ENCODE results near the gene IVNS1ABP. TPM values are rescaled to one million over a fixed set of nuclear protein-coding genes. Genes with fewer than 3 reads are reported as not detected.

The IVNS1ABP gene
- total RNA-seq, 4 donors from 2014 or later, result 50.5 to 174 (median 133) TPM

DNA sequence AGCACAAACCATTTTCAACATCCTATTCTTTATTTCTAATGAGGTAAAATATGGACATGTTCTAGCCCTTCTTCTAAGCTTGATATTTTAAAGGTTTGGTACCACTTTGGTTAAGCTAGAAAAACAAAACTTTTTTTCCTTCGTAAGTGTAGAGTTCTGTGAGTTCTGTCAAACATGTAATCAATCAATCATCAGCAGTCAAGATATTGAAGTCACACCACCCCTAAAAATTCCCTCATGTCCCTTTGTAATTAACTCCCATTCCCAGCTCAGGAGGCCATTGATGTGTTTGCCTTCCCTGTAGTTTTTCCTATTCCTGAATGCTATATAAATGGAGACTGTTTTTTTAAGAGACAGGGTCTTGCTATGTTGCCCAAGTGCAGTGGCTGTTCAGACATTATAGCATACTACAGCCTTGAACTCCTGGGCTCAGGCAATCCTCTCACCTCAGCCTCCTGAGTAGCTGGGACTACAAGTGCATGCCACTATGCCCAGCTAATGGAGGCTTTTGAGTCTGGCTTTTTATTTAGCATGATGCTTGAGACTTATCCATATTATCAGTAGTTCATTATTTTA lies 23.0 kb downstream of the IVNS1ABP start:
- H3K9me3 ChIP-seq, result no peaks in the 10 kb centered on the region
- peaks cover 0 to 17% (median 0%) of the 10 kb centered on the region in 4 donors for H3K4me1 ChIP-seq
- in situ Hi-C loops (cut with MboI; ENCODE audit: low pct_ligation_motif_present in 1 of 4, low pct_unique_long_range_greater_than_20kb in 1 of 4, low sequenced_read_pairs in 3 of 4) (no loop called here), intact Hi-C loops (cut with DNase I; ENCODE audit: low total_unique reads) (no loop called here)
- TF ChIP-seq POLR2A (IDR thresholded peaks at IDR 0.05), result no peak
- no peak for TF ChIP-seq EP300 (IDR thresholded peaks at IDR 0.05; ENCODE audit: low read depth)
- TF ChIP-seq, protein P1, sequence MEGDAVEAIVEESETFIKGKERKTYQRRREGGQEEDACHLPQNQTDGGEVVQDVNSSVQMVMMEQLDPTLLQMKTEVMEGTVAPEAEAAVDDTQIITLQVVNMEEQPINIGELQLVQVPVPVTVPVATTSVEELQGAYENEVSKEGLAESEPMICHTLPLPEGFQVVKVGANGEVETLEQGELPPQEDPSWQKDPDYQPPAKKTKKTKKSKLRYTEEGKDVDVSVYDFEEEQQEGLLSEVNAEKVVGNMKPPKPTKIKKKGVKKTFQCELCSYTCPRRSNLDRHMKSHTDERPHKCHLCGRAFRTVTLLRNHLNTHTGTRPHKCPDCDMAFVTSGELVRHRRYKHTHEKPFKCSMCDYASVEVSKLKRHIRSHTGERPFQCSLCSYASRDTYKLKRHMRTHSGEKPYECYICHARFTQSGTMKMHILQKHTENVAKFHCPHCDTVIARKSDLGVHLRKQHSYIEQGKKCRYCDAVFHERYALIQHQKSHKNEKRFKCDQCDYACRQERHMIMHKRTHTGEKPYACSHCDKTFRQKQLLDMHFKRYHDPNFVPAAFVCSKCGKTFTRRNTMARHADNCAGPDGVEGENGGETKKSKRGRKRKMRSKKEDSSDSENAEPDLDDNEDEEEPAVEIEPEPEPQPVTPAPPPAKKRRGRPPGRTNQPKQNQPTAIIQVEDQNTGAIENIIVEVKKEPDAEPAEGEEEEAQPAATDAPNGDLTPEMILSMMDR (IDR thresholded peaks at IDR 0.05), result no peak
- no peak for TF ChIP-seq POLR2AphosphoS5 (IDR thresholded peaks at IDR 0.05)
- 100% methylated on average over 1 of the region's 1 CpG for WGBS, 2 donors (ENCODE audit: low coverage in 1 of 2)
- peaks cover 0 to 37% (median 17%) of the 10 kb centered on the region in 4 donors for H3K36me3 ChIP-seq
- no peak overlapping the region for H3K4me3 ChIP-seq
- DNase-seq, result no peak
- no peaks in the 10 kb centered on the region for H3K27me3 ChIP-seq
- no peak overlapping the region for H3K27ac ChIP-seq

DNA sequence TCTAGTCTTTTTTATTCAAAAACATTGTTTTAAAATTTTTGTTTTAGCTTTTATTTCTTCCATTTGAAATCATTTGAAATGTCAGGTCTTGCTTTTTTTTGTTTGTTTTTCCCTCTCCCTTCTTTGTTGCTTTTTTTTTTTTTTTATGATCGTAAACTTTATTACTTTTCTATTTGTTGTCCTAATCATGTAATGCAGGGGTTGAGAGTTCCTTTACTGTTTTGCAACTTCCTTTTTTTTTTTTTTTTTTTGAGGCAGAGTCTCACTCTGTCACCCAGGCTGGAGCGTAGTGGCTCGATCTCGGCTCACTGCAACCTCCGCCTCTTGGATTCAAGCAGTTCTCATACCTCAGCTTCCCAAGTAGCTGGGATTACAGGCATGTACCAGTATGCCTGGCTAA lies 24.8 kb downstream of the IVNS1ABP start:
- intact Hi-C loops (cut with DNase I; ENCODE audit: low total_unique reads) (no loop called here), in situ Hi-C loops (cut with MboI; ENCODE audit: low pct_ligation_motif_present in 1 of 4, low pct_unique_long_range_greater_than_20kb in 1 of 4, low sequenced_read_pairs in 3 of 4) (no loop called here)
- TF ChIP-seq POLR2AphosphoS5 (IDR thresholded peaks at IDR 0.05), result no peak
- no peak for TF ChIP-seq EP300 (IDR thresholded peaks at IDR 0.05; ENCODE audit: low read depth)
- TF ChIP-seq POLR2A (IDR thresholded peaks at IDR 0.05), result no peak
- TF ChIP-seq, protein P1 (IDR thresholded peaks at IDR 0.05), result no peak
- Histone ChIP-seq H3K9me3 (no peaks in the 10 kb centered on the region), H3K4me1 (peaks cover 0 to 17% (median 0%) of the 10 kb centered on the region in 4 donors), H3K27ac (no peak overlapping the region), H3K36me3 (peaks cover 0 to 19% (median 10%) of the 10 kb centered on the region in 4 donors), H3K4me3 (no peak overlapping the region), H3K27me3 (no peaks in the 10 kb centered on the region)
- WGBS, 2 donors (ENCODE audit: low coverage in 1 of 2), result 53 to 63% methylated on average over 5 of the region's 5 CpGs
- DNase-seq, result no peak

DNA sequence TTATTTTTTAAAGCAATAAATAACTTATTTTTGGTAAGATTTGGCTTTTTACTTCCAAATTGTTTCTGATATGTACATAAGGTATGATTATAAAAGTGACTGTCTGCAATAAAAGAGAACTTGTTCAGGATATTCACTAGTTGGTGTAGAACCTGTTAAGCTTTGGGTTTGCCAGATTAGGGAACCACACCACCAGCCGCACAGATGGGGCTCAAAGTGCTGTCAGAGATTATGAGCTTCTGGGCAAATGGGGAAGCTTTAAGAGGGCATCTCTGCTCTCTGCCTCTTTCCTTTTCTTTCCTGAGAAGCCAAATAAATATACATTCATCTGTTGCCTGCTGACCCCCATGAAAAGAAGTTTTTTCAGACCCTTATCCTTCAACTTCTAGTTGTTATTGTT lies 25.4 kb downstream of the IVNS1ABP start:
- no peak for TF ChIP-seq EP300 (IDR thresholded peaks at IDR 0.05; ENCODE audit: low read depth)
- no peak for TF ChIP-seq POLR2A (IDR thresholded peaks at IDR 0.05)
- TF ChIP-seq, protein P1 (IDR thresholded peaks at IDR 0.05), result no peak
- TF ChIP-seq POLR2AphosphoS5 (IDR thresholded peaks at IDR 0.05), result no peak
- peaks cover 0 to 15% (median 7%) of the 10 kb centered on the region in 4 donors for H3K36me3 ChIP-seq
- no peak for DNase-seq
- H3K9me3 ChIP-seq, result no peaks in the 10 kb centered on the region
- peak overlapping the region in 1 of 4 donors; percentile 16 for H3K27ac ChIP-seq
- intact Hi-C loops (cut with DNase I; ENCODE audit: low total_unique reads), result no loop called here
- in situ Hi-C loops (cut with MboI; ENCODE audit: low pct_ligation_motif_present in 1 of 4, low pct_unique_long_range_greater_than_20kb in 1 of 4, low sequenced_read_pairs in 3 of 4), result no loop called here
- 58 to 82% methylated on average over 1 of the region's 1 CpG for WGBS, 2 donors (ENCODE audit: low coverage in 1 of 2)
- H3K4me1 ChIP-seq, result peaks cover 0 to 17% (median 0%) of the 10 kb centered on the region in 4 donors
- H3K27me3 ChIP-seq, result no peaks in the 10 kb centered on the region
- no peak overlapping the region for H3K4me3 ChIP-seq

DNA sequence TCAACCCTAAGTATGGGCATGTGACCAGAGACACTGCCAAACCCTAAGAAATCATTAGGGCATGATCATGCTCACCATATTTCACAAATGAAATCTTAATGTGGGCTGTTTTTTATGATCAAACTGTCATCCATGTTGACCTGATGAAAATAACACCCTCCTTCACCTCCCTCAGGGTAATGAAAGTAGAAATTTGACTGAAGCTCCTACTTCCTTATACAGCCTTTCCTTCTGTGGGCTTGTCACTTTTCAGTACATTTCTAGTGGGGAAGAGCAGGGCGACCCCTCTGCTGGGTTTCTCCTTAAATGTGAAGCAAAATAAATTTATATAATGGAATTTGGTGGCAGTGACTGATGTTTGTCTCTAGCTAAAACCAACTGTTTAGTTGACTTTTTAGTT lies 25.9 kb downstream of the IVNS1ABP start:
- in situ Hi-C loops (cut with MboI; ENCODE audit: low pct_ligation_motif_present in 1 of 4, low pct_unique_long_range_greater_than_20kb in 1 of 4, low sequenced_read_pairs in 3 of 4), result no loop called here
- intact Hi-C loops (cut with DNase I; ENCODE audit: low total_unique reads), result no loop called here
- no peak overlapping the region for H3K4me3 ChIP-seq
- TF ChIP-seq POLR2AphosphoS5 (IDR thresholded peaks at IDR 0.05) (no peak), POLR2A (IDR thresholded peaks at IDR 0.05) (no peak), EP300 (IDR thresholded peaks at IDR 0.05; ENCODE audit: low read depth) (no peak)
- H3K27ac ChIP-seq, result peak overlapping the region in 1 of 4 donors; percentile 16
- no peaks in the 10 kb centered on the region for H3K27me3 ChIP-seq
- no peaks in the 10 kb centered on the region for H3K9me3 ChIP-seq
- peaks cover 0 to 15% (median 5%) of the 10 kb centered on the region in 4 donors for H3K36me3 ChIP-seq
- no peak for DNase-seq
- 29 to 60% methylated on average over 1 of the region's 1 CpG for WGBS, 2 donors (ENCODE audit: low coverage in 1 of 2)
- H3K4me1 ChIP-seq, result peaks cover 0 to 17% (median 0%) of the 10 kb centered on the region in 4 donors

DNA sequence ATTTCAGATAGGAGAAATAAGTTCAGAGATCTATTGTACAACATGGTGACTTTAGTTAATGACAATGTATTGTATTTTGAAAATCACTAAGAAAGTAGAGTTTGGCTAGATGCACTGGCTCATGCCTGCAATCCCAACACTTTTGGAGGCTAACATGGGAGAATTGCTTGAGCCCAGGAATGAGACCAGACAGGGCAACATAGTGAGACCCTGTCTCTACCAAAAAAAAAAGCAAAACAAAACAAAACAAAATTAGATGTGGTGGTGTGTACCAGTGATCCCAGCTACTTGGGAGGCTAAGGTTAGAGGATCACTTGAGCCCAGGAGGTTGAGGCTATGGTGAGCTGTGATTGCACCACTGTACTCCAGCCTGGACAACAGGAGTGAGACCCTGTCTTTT lies 27.2 kb downstream of the IVNS1ABP start:
- H3K9me3 ChIP-seq, result no peaks in the 10 kb centered on the region
- TF ChIP-seq POLR2A (IDR thresholded peaks at IDR 0.05) (no peak), EP300 (IDR thresholded peaks at IDR 0.05; ENCODE audit: low read depth) (no peak), POLR2AphosphoS5 (IDR thresholded peaks at IDR 0.05) (peak in 1 of 3 donors; percentile 4)
- TF ChIP-seq, protein P1 (IDR thresholded peaks at IDR 0.05), result no peak
- in situ Hi-C loops (cut with MboI; ENCODE audit: low pct_ligation_motif_present in 1 of 4, low pct_unique_long_range_greater_than_20kb in 1 of 4, low sequenced_read_pairs in 3 of 4) (no loop called here), intact Hi-C loops (cut with DNase I; ENCODE audit: low total_unique reads) (no loop called here)
- H3K27ac ChIP-seq, result no peak overlapping the region
- H3K27me3 ChIP-seq, result no peaks in the 10 kb centered on the region
- peaks cover 0 to 3% (median 0%) of the 10 kb centered on the region in 4 donors for H3K36me3 ChIP-seq
- H3K4me1 ChIP-seq, result peaks cover 0 to 17% (median 0%) of the 10 kb centered on the region in 4 donors
- no peak for DNase-seq
- H3K4me3 ChIP-seq, result no peak overlapping the region
